ENCODE results near the gene TP53I11.
A peak's percentile ranks its signal among the peaks of the same experiment; 100 is the strongest.

Gene TP53I11

GRCh38 chr11:44939673-44940395 is 10.8 kb downstream of the TP53I11 start:
- no peak for DNase-seq (ENCODE audit: low read depth)

GRCh38 chr11:44938066-44938691 is 12.5 kb downstream of the TP53I11 start:
- DNase-seq (ENCODE audit: low read depth): no peak

GRCh38 chr11:44936951-44937543 is 13.6 kb downstream of the TP53I11 start:
- DNase-seq (ENCODE audit: low read depth): no peak

GRCh38 chr11:44936525-44936924 is 14.2 kb downstream of the TP53I11 start:
- DNase-seq (ENCODE audit: low read depth): peak; percentile 39

- DNase-seq (ENCODE audit: low read depth): no peak
These were observed 15.9 kb downstream of the TP53I11 start for GRCh38 chr11:44934735-44935250.

- DNase-seq (ENCODE audit: low read depth): no peak
These were observed 16.6 kb downstream of the TP53I11 start for GRCh38 chr11:44934110-44934509.

GRCh38 chr11:44931466-44931865 is 19.2 kb downstream of the TP53I11 start:
- no peak for DNase-seq (ENCODE audit: low read depth)

- no peak for DNase-seq (ENCODE audit: low read depth)
These were observed 19.9 kb downstream of the TP53I11 start for GRCh38 chr11:44930588-44931302.

GRCh38 chr11:44928816-44929215 is 21.9 kb downstream of the TP53I11 start:
- DNase-seq (ENCODE audit: low read depth): no peak

- no peak for DNase-seq (ENCODE audit: low read depth)
These were observed 22.5 kb downstream of the TP53I11 start for GRCh38 chr11:44928144-44928543.

- DNase-seq (ENCODE audit: low read depth): peak; percentile 40
These were observed 23.5 kb downstream of the TP53I11 start for GRCh38 chr11:44927174-44927661.

- no peak for DNase-seq (ENCODE audit: low read depth)
These were observed 24.6 kb downstream of the TP53I11 start for GRCh38 chr11:44926036-44926435.

GRCh38 chr11:44923806-44924205 is 26.9 kb downstream of the TP53I11 start:
- DNase-seq (ENCODE audit: low read depth): no peak

- DNase-seq (ENCODE audit: low read depth): no peak
These were observed 27.6 kb downstream of the TP53I11 start for GRCh38 chr11:44923115-44923514.

- DNase-seq (ENCODE audit: low read depth): no peak
These were observed 30.2 kb downstream of the TP53I11 start for GRCh38 chr11:44920451-44920850.

- no peak for DNase-seq (ENCODE audit: low read depth)
These were observed 32.9 kb downstream of the TP53I11 start for GRCh38 chr11:44917741-44918140.

GRCh38 chr11:44916801-44917385 is 33.8 kb downstream of the TP53I11 start:
- no peak for DNase-seq (ENCODE audit: low read depth)

- DNase-seq (ENCODE audit: low read depth): no peak
These were observed 34.4 kb downstream of the TP53I11 start for GRCh38 chr11:44916331-44916730.

- no peak for DNase-seq (ENCODE audit: low read depth)
These were observed 35.1 kb downstream of the TP53I11 start for GRCh38 chr11:44915621-44916020.

GRCh38 chr11:44915004-44915403 is 35.7 kb downstream of the TP53I11 start:
- DNase-seq (ENCODE audit: low read depth): no peak

GRCh38 chr11:44914105-44914504 is 36.6 kb downstream of the TP53I11 start:
- no peak for DNase-seq (ENCODE audit: low read depth)

GRCh38 chr11:44913502-44913901 is 37.2 kb downstream of the TP53I11 start:
- no peak for DNase-seq (ENCODE audit: low read depth)
